Measurements from ENCODE around the gene TMEM37. TPM values are rescaled to one million over a fixed set of nuclear protein-coding genes. Genes with fewer than 3 reads are reported as not detected.

Gene TMEM37
- total and polyA plus RNA-seq, 9 donors: 2.0 to 10.9 (median 5.8) TPM

- no peak overlapping the region for H3K4me3 ChIP-seq (ENCODE audit: low read length)
- H3K9me3 ChIP-seq (replicated peaks; ENCODE audit: control insufficient read depth, low read depth, low read length): no peaks in the 10 kb centered on the region
- H3K27me3 ChIP-seq (ENCODE audit: control insufficient read depth, insufficient read depth, low read length): peaks cover 14% of the 10 kb centered on the region
- peaks cover 6% of the 10 kb centered on the region for H3K4me1 ChIP-seq (ENCODE audit: control insufficient read depth, insufficient read depth, low read length)
- 78% methylated on average over 1 of the region's 1 CpG for WGBS (ENCODE audit: insufficient coverage)
- no peak overlapping the region for H3K27ac ChIP-seq (ENCODE audit: low read length)
- no peaks in the 10 kb centered on the region for H3K36me3 ChIP-seq (ENCODE audit: control insufficient read depth, insufficient read depth, low read length)
- no peak for DNase-seq
Observed at GRCh38 chr2:119425119-119425405, 6.6 kb upstream of the TMEM37 start.

- WGBS (ENCODE audit: insufficient coverage): 50% methylated on average over 1 of the region's 7 CpGs
- Histone ChIP-seq H3K27ac (ENCODE audit: low read length) (no peak overlapping the region), H3K4me1 (ENCODE audit: control insufficient read depth, insufficient read depth, low read length) (peaks cover 12% of the 10 kb centered on the region)
Observed at GRCh38 chr2:119425620-119426395, 5.8 kb upstream of the TMEM37 start.

GRCh38 chr2:119426396-119426675 is 5.3 kb upstream of the TMEM37 start:
- H3K36me3 ChIP-seq (ENCODE audit: control insufficient read depth, insufficient read depth, low read length): no peaks in the 10 kb centered on the region
- DNase-seq: no peak
- peaks cover 17% of the 10 kb centered on the region for H3K4me1 ChIP-seq (ENCODE audit: control insufficient read depth, insufficient read depth, low read length)
- WGBS (ENCODE audit: insufficient coverage): 92% methylated on average over 3 of the region's 5 CpGs
- peaks cover 17% of the 10 kb centered on the region for H3K27me3 ChIP-seq (ENCODE audit: control insufficient read depth, insufficient read depth, low read length)
- H3K27ac ChIP-seq (ENCODE audit: low read length): no peak overlapping the region
- no peak overlapping the region for H3K4me3 ChIP-seq (ENCODE audit: low read length)
- no peaks in the 10 kb centered on the region for H3K9me3 ChIP-seq (replicated peaks; ENCODE audit: control insufficient read depth, low read depth, low read length)

More at GRCh38 chr2:119425620-119426395, 5.8 kb upstream of the TMEM37 start:
- H3K36me3 ChIP-seq (ENCODE audit: control insufficient read depth, insufficient read depth, low read length): no peaks in the 10 kb centered on the region
- no peaks in the 10 kb centered on the region for H3K9me3 ChIP-seq (replicated peaks; ENCODE audit: control insufficient read depth, low read depth, low read length)
- no peak for DNase-seq
- no peak overlapping the region for H3K4me3 ChIP-seq (ENCODE audit: low read length)
- peaks cover 15% of the 10 kb centered on the region for H3K27me3 ChIP-seq (ENCODE audit: control insufficient read depth, insufficient read depth, low read length)

- DNase-seq: peak; percentile 25
- Histone ChIP-seq H3K36me3 (ENCODE audit: control insufficient read depth, insufficient read depth, low read length) (no peaks in the 10 kb centered on the region), H3K27me3 (ENCODE audit: control insufficient read depth, insufficient read depth, low read length) (peaks cover 15% of the 10 kb centered on the region), H3K27ac (ENCODE audit: low read length) (no peak overlapping the region), H3K4me3 (ENCODE audit: low read length) (no peak overlapping the region), H3K4me1 (ENCODE audit: control insufficient read depth, insufficient read depth, low read length) (peaks cover 20% of the 10 kb centered on the region), H3K9me3 (replicated peaks; ENCODE audit: control insufficient read depth, low read depth, low read length) (no peaks in the 10 kb centered on the region)
- 33% methylated on average over 8 of the region's 12 CpGs for WGBS (ENCODE audit: insufficient coverage)
Observed at GRCh38 chr2:119426801-119427395, 4.8 kb upstream of the TMEM37 start.

- Histone ChIP-seq H3K4me1 (ENCODE audit: control insufficient read depth, insufficient read depth, low read length) (peaks cover 28% of the 10 kb centered on the region), H3K36me3 (ENCODE audit: control insufficient read depth, insufficient read depth, low read length) (no peaks in the 10 kb centered on the region), H3K27ac (ENCODE audit: low read length) (no peak overlapping the region), H3K9me3 (replicated peaks; ENCODE audit: control insufficient read depth, low read depth, low read length) (no peaks in the 10 kb centered on the region), H3K27me3 (ENCODE audit: control insufficient read depth, insufficient read depth, low read length) (peaks cover 23% of the 10 kb centered on the region), H3K4me3 (ENCODE audit: low read length) (no peak overlapping the region)
- DNase-seq: no peak
- 20% methylated on average over 1 of the region's 3 CpGs for WGBS (ENCODE audit: insufficient coverage)
Observed at GRCh38 chr2:119427756-119428155, 3.9 kb upstream of the TMEM37 start.

- no peak overlapping the region for H3K27ac ChIP-seq (ENCODE audit: low read length)
- H3K4me3 ChIP-seq (ENCODE audit: low read length): no peak overlapping the region
- WGBS (ENCODE audit: insufficient coverage): 82% methylated on average over 3 of the region's 7 CpGs
- peaks cover 27% of the 10 kb centered on the region for H3K4me1 ChIP-seq (ENCODE audit: control insufficient read depth, insufficient read depth, low read length)
- no peaks in the 10 kb centered on the region for H3K36me3 ChIP-seq (ENCODE audit: control insufficient read depth, insufficient read depth, low read length)
- no peaks in the 10 kb centered on the region for H3K9me3 ChIP-seq (replicated peaks; ENCODE audit: control insufficient read depth, low read depth, low read length)
- H3K27me3 ChIP-seq (ENCODE audit: control insufficient read depth, insufficient read depth, low read length): peaks cover 25% of the 10 kb centered on the region
- DNase-seq: no peak
Observed at GRCh38 chr2:119428488-119429224, 3.0 kb upstream of the TMEM37 start.

- Histone ChIP-seq H3K27me3 (ENCODE audit: control insufficient read depth, insufficient read depth, low read length) (peaks cover 25% of the 10 kb centered on the region), H3K27ac (ENCODE audit: low read length) (peak overlapping the region; percentile 42), H3K36me3 (ENCODE audit: control insufficient read depth, insufficient read depth, low read length) (no peaks in the 10 kb centered on the region), H3K4me1 (ENCODE audit: control insufficient read depth, insufficient read depth, low read length) (peaks cover 32% of the 10 kb centered on the region), H3K9me3 (replicated peaks; ENCODE audit: control insufficient read depth, low read depth, low read length) (no peaks in the 10 kb centered on the region), H3K4me3 (ENCODE audit: low read length) (no peak overlapping the region)
- DNase-seq: peak; percentile 77
- WGBS (ENCODE audit: insufficient coverage): 56% methylated on average over 4 of the region's 10 CpGs
Observed at GRCh38 chr2:119429225-119429981, 2.3 kb upstream of the TMEM37 start.

GRCh38 chr2:119430023-119430498 is 1.6 kb upstream of the TMEM37 start:
- no peaks in the 10 kb centered on the region for H3K9me3 ChIP-seq (replicated peaks; ENCODE audit: control insufficient read depth, low read depth, low read length)
- H3K4me3 ChIP-seq (ENCODE audit: low read length): no peak overlapping the region
- no peak for DNase-seq
- peaks cover 34% of the 10 kb centered on the region for H3K4me1 ChIP-seq (ENCODE audit: control insufficient read depth, insufficient read depth, low read length)
- H3K27me3 ChIP-seq (ENCODE audit: control insufficient read depth, insufficient read depth, low read length): peaks cover 25% of the 10 kb centered on the region
- no peaks in the 10 kb centered on the region for H3K36me3 ChIP-seq (ENCODE audit: control insufficient read depth, insufficient read depth, low read length)
- WGBS (ENCODE audit: insufficient coverage): 89% methylated on average over 3 of the region's 5 CpGs
- peak overlapping the region; percentile 42 for H3K27ac ChIP-seq (ENCODE audit: low read length)

- Histone ChIP-seq H3K4me3 (ENCODE audit: low read length) (peak overlapping the region; percentile 41), H3K4me1 (ENCODE audit: control insufficient read depth, insufficient read depth, low read length) (peaks cover 46% of the 10 kb centered on the region), H3K9me3 (replicated peaks; ENCODE audit: control insufficient read depth, low read depth, low read length) (no peaks in the 10 kb centered on the region), H3K27ac (ENCODE audit: low read length) (no peak overlapping the region), H3K27me3 (ENCODE audit: control insufficient read depth, insufficient read depth, low read length) (peaks cover 21% of the 10 kb centered on the region), H3K36me3 (ENCODE audit: control insufficient read depth, insufficient read depth, low read length) (no peaks in the 10 kb centered on the region)
- 10% methylated on average over 39 of the region's 53 CpGs for WGBS (ENCODE audit: insufficient coverage)
- DNase-seq: peak; percentile 42
Observed at GRCh38 chr2:119431976-119432850, 559 bp downstream of the TMEM37 start.
